Measurements from ENCODE around the gene ZMAT5. TPM values are rescaled to one million over a fixed set of nuclear protein-coding genes. Genes with fewer than 3 reads are reported as not detected.

ZMAT5 gene
- polyA plus RNA-seq, 2 of the 4 experiments (the other 2 are of a cell fraction) = 13.0 to 13.3 TPM

GRCh38 chr22:29765905-29766631 is 739 bp downstream of the ZMAT5 start:
- Histone ChIP-seq H3K4me3 (peak overlapping the region; percentile 96), H3K9me3 (no peaks in the 10 kb centered on the region), H3K4me1 (peaks cover 22% of the 10 kb centered on the region; the same call in 2 of the 3 replicates), H3K27ac (peak overlapping the region; percentile 95 to 98), H3K4me2 (peak overlapping the region; percentile 98)
- ATAC-seq (peak; percentile 11 to 12; a peak in 4 of 6 replicates), FAIRE-seq (no peak), DNase-seq (ENCODE audit: low read depth in 1 of 2, low spot score in 1 of 2) (no peak)
- ChIA-PET POLR2A (interaction anchor here (0.7 to 2.5 kb wide), 6 partner anchors 10 to 117 kb away, joined by 3 to 6 read pairs (median 4); partner anchors contain the start of gene ASCC2), CTCF (interaction anchor here (1.0 to 1.2 kb wide), 2 partner anchors 130 to 239 kb away, joined by 3 read pairs; no protein-coding TSS in a partner anchor)
- no peak for TF ChIP-seq ZNF302 (CRISPR knock-in tag; IDR thresholded peaks at IDR 0.05)
- TF ChIP-seq CHD2 (IDR thresholded peaks at IDR 0.05; ENCODE audit: low read length, partially characterized antibody) = no peak
- no peak for TF ChIP-seq FOXS1 (CRISPR knock-in tag; IDR thresholded peaks at IDR 0.05)
- no peak for TF ChIP-seq KDM5A (IDR thresholded peaks at IDR 0.05)
- TF ChIP-seq RAD21 (conservative IDR thresholded peaks at IDR 0.05 in 1 of 2, IDR thresholded peaks at IDR 0.05 in 1 of 2) = no peak
- TF ChIP-seq SMC3 (IDR thresholded peaks at IDR 0.05) = no peak
- no peak for TF ChIP-seq HOXA7 (CRISPR knock-in tag; IDR thresholded peaks at IDR 0.05)
- no peak for TF ChIP-seq CEBPB (IDR thresholded peaks at IDR 0.05)
- no peak for TF ChIP-seq FOSL2 (IDR thresholded peaks at IDR 0.05)
- no peak for TF ChIP-seq FOSL2 (CRISPR knock-in tag; IDR thresholded peaks at IDR 0.05)
- no peak for TF ChIP-seq GATA3 (IDR thresholded peaks at IDR 0.05; ENCODE audit: borderline replicate concordance)
- TF ChIP-seq SREBF2 (IDR thresholded peaks at IDR 0.05) = no peak
- no peak for TF ChIP-seq JUN (IDR thresholded peaks at IDR 0.05)
- TF ChIP-seq NR3C1 (IDR thresholded peaks at IDR 0.05) = no peak
- TF ChIP-seq MAZ (IDR thresholded peaks at IDR 0.05; ENCODE audit: borderline replicate concordance, low read depth, low read length) = no peak
- TF ChIP-seq CBX8 (IDR thresholded peaks at IDR 0.05) = no peak
- 66% methylated on average over 13 of the region's 15 CpGs for WGBS (ENCODE audit: missing lambda C conversion rate)

DNA sequence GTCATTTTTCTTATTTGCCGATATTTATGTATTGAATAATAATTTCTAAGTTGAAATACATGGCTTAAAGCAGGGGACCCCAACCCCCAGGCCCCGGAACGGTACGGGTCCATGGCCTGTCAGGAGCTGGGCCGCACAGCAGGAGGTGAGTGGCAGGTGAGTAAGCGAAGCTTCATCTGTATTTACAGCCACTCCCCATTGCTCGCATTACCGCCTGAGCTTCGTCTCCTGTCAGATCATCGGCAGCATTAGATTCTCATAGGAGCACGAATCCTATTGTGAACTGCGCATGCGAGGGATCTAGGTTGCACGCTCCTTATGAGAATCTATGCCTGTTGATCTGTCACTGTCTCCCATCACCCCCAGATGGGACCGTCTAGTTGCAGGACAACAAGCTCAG is 4.5 kb downstream of the ZMAT5 start:
- H3K4me3 ChIP-seq = no peak overlapping the region
- WGBS (ENCODE audit: missing lambda C conversion rate) = 40% methylated on average over 15 of the region's 15 CpGs
- H3K4me2 ChIP-seq = peak overlapping the region; percentile 47
- no peak for FAIRE-seq
- peak in 1 of 2 experiments; percentile 67 for DNase-seq (ENCODE audit: low read depth in 1 of 2, low spot score in 1 of 2)
- CTCF ChIA-PET = interaction anchor here (2.5 kb wide), 1 partner anchor 243 kb away, joined by 8 read pairs; no protein-coding TSS in a partner anchor
- no peaks in the 10 kb centered on the region for H3K9me3 ChIP-seq
- H3K27ac ChIP-seq = no peak overlapping the region
- POLR2A ChIA-PET = no interaction called here
- TF ChIP-seq CEBPB (IDR thresholded peaks at IDR 0.05) = no peak
- no peak for TF ChIP-seq KDM5A (IDR thresholded peaks at IDR 0.05)
- TF ChIP-seq RFX5 (IDR thresholded peaks at IDR 0.05) = no peak
- TF ChIP-seq JUN (IDR thresholded peaks at IDR 0.05) = no peak
- TF ChIP-seq RAD21 (conservative IDR thresholded peaks at IDR 0.05 in 1 of 2, IDR thresholded peaks at IDR 0.05 in 1 of 2) = no peak
- TF ChIP-seq, protein P1, sequence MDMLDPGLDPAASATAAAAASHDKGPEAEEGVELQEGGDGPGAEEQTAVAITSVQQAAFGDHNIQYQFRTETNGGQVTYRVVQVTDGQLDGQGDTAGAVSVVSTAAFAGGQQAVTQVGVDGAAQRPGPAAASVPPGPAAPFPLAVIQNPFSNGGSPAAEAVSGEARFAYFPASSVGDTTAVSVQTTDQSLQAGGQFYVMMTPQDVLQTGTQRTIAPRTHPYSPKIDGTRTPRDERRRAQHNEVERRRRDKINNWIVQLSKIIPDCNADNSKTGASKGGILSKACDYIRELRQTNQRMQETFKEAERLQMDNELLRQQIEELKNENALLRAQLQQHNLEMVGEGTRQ (IDR thresholded peaks at IDR 0.05) = no peak
- no peak for TF ChIP-seq KDM1A (IDR thresholded peaks at IDR 0.05; ENCODE audit: low read depth)
- no peak for TF ChIP-seq HEYL (CRISPR knock-in tag; IDR thresholded peaks at IDR 0.05)
- no peak for TF ChIP-seq CHD4 (IDR thresholded peaks at IDR 0.05; ENCODE audit: borderline replicate concordance)
- TF ChIP-seq NR3C1 (IDR thresholded peaks at IDR 0.05) = no peak
- no peak for TF ChIP-seq MAX (IDR thresholded peaks at IDR 0.05)
- TF ChIP-seq FOSL2 (IDR thresholded peaks at IDR 0.05) = no peak
- no peak for TF ChIP-seq FOSL2 (CRISPR knock-in tag; IDR thresholded peaks at IDR 0.05)
- TF ChIP-seq TP53 (CRISPR knock-in tag; IDR thresholded peaks at IDR 0.05) = no peak
- no peak for ATAC-seq
- peaks cover 12% of the 10 kb centered on the region; the same call in 2 of the 3 replicates for H3K4me1 ChIP-seq

GRCh38 chr22:29758959-29759358 is 7.8 kb downstream of the ZMAT5 start:
- FAIRE-seq = no peak

More at GRCh38 chr22:29758959-29759358, 7.8 kb downstream of the ZMAT5 start:
- Histone ChIP-seq H3K27ac (no peak overlapping the region), H3K4me2 (no peak overlapping the region), H3K9me3 (no peaks in the 10 kb centered on the region), H3K4me1 (peaks cover 7% of the 10 kb centered on the region; the same call in 1 of the 3 replicates), H3K4me3 (no peak overlapping the region)
- TF ChIP-seq ZNF302 (CRISPR knock-in tag; IDR thresholded peaks at IDR 0.05) = no peak
- no peak for TF ChIP-seq KDM1A (IDR thresholded peaks at IDR 0.05; ENCODE audit: low read depth)
- no peak for TF ChIP-seq FOXS1 (CRISPR knock-in tag; IDR thresholded peaks at IDR 0.05)
- no peak for TF ChIP-seq MAZ (IDR thresholded peaks at IDR 0.05; ENCODE audit: borderline replicate concordance, low read depth, low read length)
- TF ChIP-seq CBX8 (IDR thresholded peaks at IDR 0.05) = no peak
- CTCF ChIA-PET = no interaction called here
- POLR2A ChIA-PET = no interaction called here
- DNase-seq (ENCODE audit: low read depth in 1 of 2, low spot score in 1 of 2) (no peak), ATAC-seq (no peak)
- WGBS (ENCODE audit: missing lambda C conversion rate) = 63% methylated on average over 4 of the region's 5 CpGs

Data from A549 (cell line).